PFSK-1 (cell line): ENCODE measurements around the gene TPST1.

Experiments
- FOXP2 ChIP-seq: optimal IDR thresholded peaks from 2 replicates; pipeline ENCODE3; 2011; ENCODE audit warnings: borderline replicate concordance, control low read depth, inconsistent platforms; ENCODE audit not compliant: insufficient read depth; ENCODE audit errors: extremely low read length, extremely low read depth
- POLR2AphosphoS5 ChIP-seq: IDR thresholded peaks from 2 replicates; pipeline ENCODE4 v1.6.1; 2012; ENCODE audit warnings: low read depth, mild to moderate bottlenecking, control low read depth, low read length, moderate library complexity
- SIN3A ChIP-seq: IDR thresholded peaks from 2 replicates; pipeline ENCODE4 v1.6.1; 2012; ENCODE audit warnings: mild to moderate bottlenecking, low read length, moderate library complexity, borderline replicate concordance; ENCODE audit not compliant: insufficient read depth
- TAF1 ChIP-seq: IDR thresholded peaks from 2 replicates; pipeline ENCODE4 v1.6.1; 2012; ENCODE audit warnings: low read length, control low read depth, borderline replicate concordance; ENCODE audit not compliant: insufficient read depth
- TF ChIP-seq, protein P1 (sequence below), 2 experiments: IDR thresholded peaks; 2 replicates each; pipeline versions ENCODE4 v1.6.1 to v1.8.0; 2011 to 2012; ENCODE audit warnings: low read depth in 2 of 2, low read length in 2 of 2, control low read depth in 1 of 2, inconsistent platforms in 1 of 2, mild to moderate bottlenecking in 1 of 2, moderate library complexity in 1 of 2; ENCODE audit not compliant: insufficient read depth in 1 of 2

DNA sequence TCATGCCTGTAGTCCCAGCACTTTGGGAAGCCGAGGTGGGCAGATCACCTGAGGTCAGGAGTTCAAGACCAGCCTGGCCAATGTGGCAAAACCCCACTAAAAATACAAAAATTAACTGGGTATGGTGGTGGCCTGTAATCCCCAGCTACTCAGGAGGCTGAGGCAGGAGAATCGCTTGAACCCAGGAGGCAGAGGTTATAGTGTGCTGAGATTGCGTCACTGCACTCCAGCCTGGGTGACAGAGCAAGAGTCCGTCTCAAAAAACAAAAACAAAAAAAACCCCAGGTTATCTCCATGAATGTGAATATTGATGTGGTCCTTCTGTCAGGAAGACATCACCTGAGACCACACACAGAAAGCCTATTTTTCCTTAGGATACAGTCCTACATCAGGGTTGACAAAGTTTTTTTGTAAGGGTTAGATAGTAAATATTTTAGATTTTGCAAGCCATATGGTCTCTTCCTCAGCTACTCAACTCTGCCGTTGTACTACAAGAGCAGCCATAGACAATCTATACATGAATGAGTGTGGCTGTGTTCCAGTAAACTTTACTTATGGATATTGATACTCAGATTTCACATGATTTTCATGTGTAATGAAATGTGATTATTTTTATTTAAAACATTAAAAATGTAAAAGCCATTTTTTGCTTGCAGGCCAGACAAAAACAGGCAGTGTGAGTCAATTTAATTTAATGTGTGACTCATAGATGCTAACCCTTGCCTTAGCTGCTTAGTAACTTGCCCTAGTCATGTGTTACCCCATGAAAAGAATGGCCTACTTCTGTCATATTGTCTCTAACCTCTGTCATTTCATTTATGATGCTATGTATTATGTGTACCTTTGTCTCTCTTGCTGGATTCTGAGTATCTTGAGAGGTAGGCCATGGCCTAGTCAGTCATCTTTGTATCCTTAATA is 78.1 kb downstream of the TPST1 start:
- TF ChIP-seq TAF1 (no peak), SIN3A (no peak), POLR2AphosphoS5 (no peak), FOXP2 (no peak)
- TF ChIP-seq, protein P1, sequence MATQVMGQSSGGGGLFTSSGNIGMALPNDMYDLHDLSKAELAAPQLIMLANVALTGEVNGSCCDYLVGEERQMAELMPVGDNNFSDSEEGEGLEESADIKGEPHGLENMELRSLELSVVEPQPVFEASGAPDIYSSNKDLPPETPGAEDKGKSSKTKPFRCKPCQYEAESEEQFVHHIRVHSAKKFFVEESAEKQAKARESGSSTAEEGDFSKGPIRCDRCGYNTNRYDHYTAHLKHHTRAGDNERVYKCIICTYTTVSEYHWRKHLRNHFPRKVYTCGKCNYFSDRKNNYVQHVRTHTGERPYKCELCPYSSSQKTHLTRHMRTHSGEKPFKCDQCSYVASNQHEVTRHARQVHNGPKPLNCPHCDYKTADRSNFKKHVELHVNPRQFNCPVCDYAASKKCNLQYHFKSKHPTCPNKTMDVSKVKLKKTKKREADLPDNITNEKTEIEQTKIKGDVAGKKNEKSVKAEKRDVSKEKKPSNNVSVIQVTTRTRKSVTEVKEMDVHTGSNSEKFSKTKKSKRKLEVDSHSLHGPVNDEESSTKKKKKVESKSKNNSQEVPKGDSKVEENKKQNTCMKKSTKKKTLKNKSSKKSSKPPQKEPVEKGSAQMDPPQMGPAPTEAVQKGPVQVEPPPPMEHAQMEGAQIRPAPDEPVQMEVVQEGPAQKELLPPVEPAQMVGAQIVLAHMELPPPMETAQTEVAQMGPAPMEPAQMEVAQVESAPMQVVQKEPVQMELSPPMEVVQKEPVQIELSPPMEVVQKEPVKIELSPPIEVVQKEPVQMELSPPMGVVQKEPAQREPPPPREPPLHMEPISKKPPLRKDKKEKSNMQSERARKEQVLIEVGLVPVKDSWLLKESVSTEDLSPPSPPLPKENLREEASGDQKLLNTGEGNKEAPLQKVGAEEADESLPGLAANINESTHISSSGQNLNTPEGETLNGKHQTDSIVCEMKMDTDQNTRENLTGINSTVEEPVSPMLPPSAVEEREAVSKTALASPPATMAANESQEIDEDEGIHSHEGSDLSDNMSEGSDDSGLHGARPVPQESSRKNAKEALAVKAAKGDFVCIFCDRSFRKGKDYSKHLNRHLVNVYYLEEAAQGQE (IDR thresholded peaks at IDR 0.05; ENCODE audit: insufficient read depth in 1 of 2, low read depth in 2 of 2, low read length in 2 of 2) = no peak
